GM19043 (cell line): ENCODE results near the gene PDLIM7.

Experiments
- ATAC-seq: cut with Tn5 transposase; IDR thresholded peaks from one replicate; pipeline ENCODE4 v1.9.1; 2021; ENCODE audit warnings: low read depth; ENCODE audit not compliant: unreplicated experiment

The PDLIM7 gene

DNA sequence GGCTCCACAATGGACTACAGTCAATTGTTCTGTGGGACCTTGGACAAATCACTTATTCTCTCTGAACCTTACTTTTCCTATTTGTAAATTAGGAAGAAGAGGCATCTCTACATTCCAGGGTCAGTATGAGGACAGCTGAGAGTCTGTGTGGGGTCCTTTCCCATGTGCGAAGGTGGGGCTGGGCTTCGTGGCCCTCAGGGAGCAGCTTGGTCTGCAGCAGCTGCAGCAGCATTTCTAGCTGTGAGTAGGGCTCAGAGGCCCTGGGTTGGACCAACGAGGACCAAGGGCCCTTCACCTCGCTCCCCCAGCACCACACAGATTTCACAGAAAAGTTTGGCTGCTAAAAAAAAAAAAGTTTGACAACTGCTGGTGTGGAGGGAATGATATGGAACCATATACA is 28.8 kb upstream of the PDLIM7 start:
- no peak for ATAC-seq

DNA sequence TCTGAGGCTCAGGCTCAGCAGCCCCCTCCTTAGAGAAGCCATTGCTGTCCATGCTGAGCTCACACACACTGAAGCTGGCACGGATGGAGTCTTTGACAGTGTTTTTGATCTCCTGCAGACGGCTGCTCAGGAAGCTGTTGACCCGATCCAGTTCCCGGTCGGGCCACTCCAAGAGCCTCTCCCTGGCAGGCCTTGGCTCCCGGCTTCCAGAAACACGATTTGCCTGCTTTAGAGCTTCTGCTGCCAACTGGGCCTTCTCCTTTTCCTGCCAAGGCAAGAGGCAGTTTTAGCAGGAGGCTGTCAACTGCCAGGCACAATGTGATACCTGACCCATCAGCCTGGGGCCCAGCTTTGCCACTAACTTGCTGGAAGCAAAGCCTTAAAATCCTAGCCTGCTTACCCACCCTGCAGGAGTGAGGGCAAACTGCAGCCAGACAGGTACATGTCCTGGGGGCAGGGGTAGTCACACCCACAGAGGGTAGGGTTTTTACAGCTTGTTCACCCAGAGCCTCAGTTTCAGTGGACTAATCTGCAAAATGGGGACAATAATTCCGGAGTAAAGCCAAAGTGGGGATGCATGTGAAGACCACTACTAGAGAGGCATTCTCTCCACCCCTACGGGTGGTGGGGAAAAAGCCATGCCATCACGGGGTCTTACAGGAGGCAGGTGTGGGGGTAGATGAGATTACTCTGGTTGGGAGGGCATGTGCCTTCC is 27.7 kb upstream of the PDLIM7 start:
- no peak for ATAC-seq

DNA sequence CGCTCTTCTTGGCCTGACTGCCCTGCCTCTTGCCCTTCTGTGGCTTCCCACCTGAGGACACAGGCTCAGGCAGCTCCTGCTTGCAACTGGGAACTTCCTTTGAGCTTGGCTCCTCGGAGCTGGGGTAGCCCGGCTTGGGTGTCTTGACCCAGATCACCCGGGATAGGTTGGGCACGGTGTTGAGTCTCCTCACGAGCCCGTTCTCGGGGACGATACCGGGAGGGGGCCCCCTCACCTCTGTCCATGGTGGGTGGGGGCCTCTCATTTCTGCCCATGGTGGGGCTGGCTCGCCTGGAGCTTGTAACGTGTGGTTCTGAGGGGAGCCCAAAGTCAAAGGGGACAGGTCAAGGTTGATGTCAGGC is 27.1 kb upstream of the PDLIM7 start:
- ATAC-seq, result no peak

DNA sequence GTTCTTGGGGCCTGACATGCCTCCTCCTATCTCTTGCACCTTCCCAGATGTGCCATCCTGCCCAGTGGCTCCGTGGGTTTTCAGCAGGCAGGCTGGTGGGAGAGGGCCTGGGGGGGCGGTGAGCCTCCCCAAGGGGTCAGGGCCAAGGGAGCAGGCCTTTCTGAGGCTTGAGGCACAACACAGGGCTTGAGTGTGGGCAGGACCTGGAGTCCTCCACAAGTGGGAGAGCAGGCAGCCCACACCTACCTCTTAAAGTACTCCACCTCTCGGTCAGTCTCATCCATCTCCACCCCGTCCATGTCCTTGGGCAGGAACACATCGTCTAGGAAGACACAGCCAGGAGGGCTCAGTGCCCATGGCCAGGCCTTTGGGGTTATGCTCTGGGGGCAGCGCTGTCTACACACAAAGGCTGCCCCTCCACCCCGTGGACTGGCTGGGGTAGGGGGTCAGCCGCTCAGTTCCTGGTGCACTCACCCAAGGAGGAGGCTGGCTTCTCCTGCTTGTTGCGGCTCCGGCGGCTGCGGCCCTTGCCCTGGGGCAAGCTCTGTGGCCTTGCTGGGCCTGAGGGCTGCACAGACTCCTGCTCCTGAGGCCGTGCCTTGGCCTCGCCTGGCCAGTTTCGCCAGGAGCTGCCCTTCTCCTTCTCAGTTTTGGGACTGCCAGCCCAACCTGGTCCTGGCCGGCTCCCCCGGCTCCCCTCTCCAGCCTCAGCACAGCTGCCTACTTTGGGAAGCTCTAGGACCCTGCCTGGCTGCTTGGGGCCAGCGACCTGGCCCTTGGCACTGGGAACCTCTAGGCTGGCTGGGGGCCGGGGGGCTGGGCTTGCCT is 26.5 kb upstream of the PDLIM7 start:
- no peak for ATAC-seq

GRCh38 chr5:177520916-177521513 is 23.6 kb upstream of the PDLIM7 start:
- no peak for ATAC-seq

- no peak for ATAC-seq
Measured at GRCh38 chr5:177520271-177520670, 22.9 kb upstream of the PDLIM7 start.

DNA sequence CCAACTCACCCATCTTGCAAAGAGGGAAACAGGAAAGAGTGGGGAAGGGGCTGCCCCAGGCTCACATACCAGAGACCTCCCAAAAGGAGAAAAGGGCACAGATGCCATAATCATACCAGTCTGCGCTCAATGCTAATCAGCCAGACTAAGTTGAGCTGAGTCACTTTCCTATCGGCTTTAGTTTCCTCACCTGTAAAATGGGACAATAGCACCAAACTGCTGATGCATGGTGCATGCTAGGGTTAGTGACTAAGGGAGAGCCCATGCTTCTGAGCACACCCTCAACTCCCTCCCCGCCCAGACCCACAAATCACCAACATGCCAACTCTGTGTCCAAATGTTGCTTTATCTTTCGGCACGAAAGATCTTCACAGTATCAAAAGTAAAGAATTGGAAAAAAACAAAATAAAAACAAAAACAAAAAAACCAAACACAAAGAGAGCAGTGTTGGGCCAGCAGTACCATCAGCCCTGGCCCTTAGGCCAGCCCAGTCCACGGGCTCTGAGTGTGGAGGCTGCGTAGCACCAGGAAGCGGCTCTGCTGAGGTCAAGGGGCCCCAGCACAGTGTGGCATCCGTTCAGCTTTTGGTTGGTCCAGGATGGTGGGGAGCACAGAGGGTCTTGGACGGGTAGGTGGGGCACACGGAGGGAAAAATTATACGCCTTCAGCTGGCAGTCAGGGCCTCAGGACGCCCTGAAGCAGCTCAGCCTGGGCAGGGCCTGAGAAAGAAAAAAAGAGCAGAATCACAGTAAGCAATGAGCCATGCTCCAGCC is 22.2 kb upstream of the PDLIM7 start:
- no peak for ATAC-seq

DNA sequence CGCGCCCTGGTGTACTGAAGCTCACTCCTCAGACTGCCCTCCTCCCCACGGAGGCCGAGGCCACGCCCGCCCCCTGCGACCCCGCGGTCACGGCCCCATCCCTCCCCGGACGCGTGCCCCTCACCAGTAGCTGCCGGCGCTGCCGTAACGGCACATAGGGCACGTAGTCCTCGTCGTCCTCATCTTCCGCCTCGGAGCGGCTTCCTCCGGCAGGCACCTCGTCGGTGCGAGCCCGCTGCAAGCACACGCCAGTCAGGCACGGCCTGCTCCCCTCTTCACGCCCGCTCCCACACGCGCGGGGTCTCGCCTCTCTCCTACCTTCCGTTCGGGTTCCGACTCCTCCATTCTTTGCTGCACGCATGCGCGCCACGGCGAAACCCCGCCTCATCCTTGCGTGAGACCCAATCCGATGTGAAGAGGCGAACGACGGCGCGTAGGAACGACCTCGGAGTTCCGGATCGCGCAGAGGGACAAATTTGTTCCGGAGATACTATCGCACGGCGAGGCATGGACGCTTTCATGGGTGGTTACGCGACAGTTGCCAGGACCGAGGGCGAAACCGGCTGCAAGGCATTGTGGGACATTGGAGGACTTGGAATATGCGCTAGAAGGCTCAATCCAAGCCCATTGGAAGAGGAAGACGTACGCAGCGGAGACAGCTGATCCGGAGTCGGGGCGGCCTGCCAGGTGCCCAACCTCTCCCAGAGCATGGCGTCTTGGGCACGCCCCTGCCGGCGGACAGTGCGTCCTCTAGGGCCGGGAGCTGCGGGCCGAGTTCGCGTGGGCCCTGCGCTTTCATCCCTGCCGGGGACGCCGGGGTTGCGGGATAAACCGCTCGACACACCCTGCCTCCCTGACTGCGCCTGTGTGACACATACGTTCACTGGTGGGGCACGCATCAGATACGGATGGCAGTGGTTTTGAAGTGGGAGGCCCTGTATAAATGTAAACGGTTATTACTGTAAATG is 19.5 kb upstream of the PDLIM7 start, which contains the start of gene DDX41:
DDX41 (minus strand) TSS at position 361 of the 968 bp plus-strand sequence; CDS start at position 345, 16 bp downstream.
- peak; percentile 81 for ATAC-seq

GRCh38 chr5:177515580-177515979 is 18.2 kb upstream of the PDLIM7 start:
- ATAC-seq, result no peak

DNA sequence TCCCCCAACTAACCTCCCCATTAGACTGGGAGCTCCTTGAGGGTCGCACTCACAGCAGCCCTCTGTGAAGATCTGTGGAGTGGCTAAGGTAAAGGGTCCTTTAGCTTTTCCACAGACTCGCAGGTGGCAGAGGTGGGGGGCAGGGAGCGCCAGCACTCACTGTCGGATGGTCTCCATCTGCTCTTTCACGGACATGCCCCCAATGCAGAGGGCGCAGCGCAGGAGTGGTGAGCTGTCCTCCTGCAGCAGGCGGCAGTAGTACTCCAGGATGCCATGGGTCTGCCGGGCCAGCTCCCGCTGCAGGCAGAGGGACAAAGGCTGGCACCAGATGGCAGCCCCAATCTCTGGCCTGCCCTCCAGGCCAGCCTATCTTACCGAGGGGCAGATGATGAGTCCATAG is 17.1 kb upstream of the PDLIM7 start:
- ATAC-seq, result no peak

- no peak for ATAC-seq
Measured at GRCh38 chr5:177513500-177513899, 16.1 kb upstream of the PDLIM7 start.

DNA sequence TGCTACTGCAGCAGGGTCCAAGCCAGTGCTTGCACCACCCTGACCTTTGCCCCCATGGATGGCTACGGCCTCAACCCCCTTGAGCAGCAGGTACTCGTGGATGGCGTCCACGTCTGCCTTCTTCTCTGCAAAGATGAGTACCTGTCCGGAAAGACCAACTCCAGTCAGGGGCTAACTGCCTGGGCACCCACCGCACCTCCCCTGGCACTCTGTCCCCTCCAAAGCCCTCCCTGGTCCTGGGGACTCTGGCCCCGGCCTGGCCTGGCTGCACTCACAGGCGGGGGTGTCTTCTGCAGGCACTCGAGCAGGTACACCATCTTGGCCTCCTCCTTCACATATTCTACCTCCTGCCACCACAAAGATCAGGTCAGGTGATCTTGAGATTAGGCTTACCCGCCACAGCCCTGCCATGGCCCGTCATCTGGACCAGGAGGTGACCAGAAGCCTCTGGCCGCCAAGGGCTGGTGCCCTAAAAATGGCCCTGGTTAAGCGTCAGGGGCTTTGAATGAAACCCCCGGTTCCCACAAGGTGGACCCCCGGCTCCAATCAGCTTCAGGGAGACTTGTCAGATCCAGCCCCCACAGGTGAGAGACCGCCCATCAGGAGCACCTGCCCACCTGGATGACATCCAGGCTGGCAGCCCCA is 15.5 kb upstream of the PDLIM7 start:
- ATAC-seq, result no peak

- no peak for ATAC-seq
Measured at GRCh38 chr5:177511796-177512675, 14.6 kb upstream of the PDLIM7 start.

- ATAC-seq, result no peak
Measured at GRCh38 chr5:177511181-177511580, 13.8 kb upstream of the PDLIM7 start.

- peak; percentile 35 for ATAC-seq
Measured at GRCh38 chr5:177510567-177511053, 13.2 kb upstream of the PDLIM7 start.

- peak; percentile 41 for ATAC-seq
Measured at GRCh38 chr5:177509991-177510566, 12.7 kb upstream of the PDLIM7 start.

DNA sequence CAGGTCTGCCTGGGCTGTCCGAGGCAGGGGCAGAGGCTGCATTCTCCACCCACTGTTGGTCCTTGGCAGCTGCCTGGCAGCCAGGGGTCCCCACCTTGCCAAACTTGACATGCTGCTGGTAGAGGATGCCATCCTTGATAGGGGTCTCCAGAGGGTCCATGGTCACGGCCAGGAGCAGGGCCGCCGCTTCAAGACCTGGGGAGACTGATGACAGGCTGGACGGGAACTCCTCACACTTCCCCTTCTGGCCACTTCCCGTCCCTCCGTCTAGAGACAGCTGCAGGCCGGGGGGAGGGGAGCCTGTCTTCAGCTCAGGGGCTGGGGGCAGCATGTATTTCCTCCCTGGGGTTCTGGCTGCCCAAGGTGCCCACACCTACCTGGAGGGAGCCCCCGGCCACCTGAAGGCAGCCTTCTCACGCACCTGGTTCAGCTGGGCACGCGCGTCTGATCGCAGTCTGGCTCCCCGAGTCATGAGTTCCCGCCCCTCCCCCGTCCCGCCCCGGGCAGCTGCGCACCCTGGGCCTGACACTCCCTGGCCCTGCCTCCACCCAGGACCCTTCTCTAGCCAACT is 12.1 kb upstream of the PDLIM7 start, which contains the start of gene DOK3:
DOK3 (minus strand) TSS at position 446 of the 571 bp plus-strand sequence; CDS start at position 160, 286 bp downstream.
- ATAC-seq, result peak; percentile 30
